ENCODE results near the gene KRT84.

- TF ChIP-seq CTCF (conservative IDR thresholded peaks at IDR 0.05; ENCODE audit: low read length) (no peak), EZH2phosphoT487 (IDR thresholded peaks at IDR 0.05; ENCODE audit: borderline replicate concordance) (no peak)
Observed at GRCh38 chr12:52364061-52364460, 21.4 kb downstream of the KRT84 start.
